Endothelial cell of umbilical vein (primary cell): ENCODE results near the gene TNS1. TPM values are rescaled to one million over a fixed set of nuclear protein-coding genes. Genes with fewer than 3 reads are reported as not detected.

Experiments
- BruUV-seq: library from RNA; stranded (reverse); fragments of 400-500 nt; replicated peaks from 2 replicates; lab custom pipeline; 2021; lab: Mats Ljungman, UMichigan
- CTCF ChIA-PET: fragments of 300-600, 350-600 bp; sonication (Branson Sonifier 250); formaldehyde crosslinking; loops from one replicate; lab custom pipeline; 2021; ENCODE audit warnings: antibody characterized with exemption, inconsistent platforms; lab: Charles Lee
- POLR2A ChIA-PET: fragments of 300-600, 350-600 bp; sonication (Branson Sonifier 250); formaldehyde crosslinking; loops from one replicate; lab custom pipeline; 2021; ENCODE audit warnings: antibody characterized with exemption, inconsistent platforms; lab: Charles Lee
- DNase-seq: peaks from one replicate; pipeline ENCODE4 v3.0.0-alpha.2; 2011; ENCODE audit warnings: low read depth, low spot score
- FAIRE-seq: peaks from 2 replicates; lab custom pipeline; 2011; peaks lifted over from hg19 to GRCh38; lab: Jason Lieb, UNC
- H2AFZ ChIP-seq: 2 replicates; pipeline ENCODE4 v1.6.0; 2012; ENCODE audit warnings: low read depth, low read length, control low read depth, inconsistent platforms
- H3K27ac ChIP-seq: 2 replicates; pipeline ENCODE4 v1.5.1; 2011; ENCODE audit warnings: low read depth, mild to moderate bottlenecking, control low read depth, low read length, moderate library complexity; ENCODE audit not compliant: insufficient read depth
- H3K27me3 ChIP-seq, 2 experiments: 2 replicates each; pipeline versions ENCODE4 v1.6.0 to v1.6.1; 2011; ENCODE audit warnings: low read length in 2 of 2, mixed read lengths in 1 of 2; ENCODE audit not compliant: control insufficient read depth in 2 of 2, insufficient read depth in 2 of 2
- H3K36me3 ChIP-seq, 2 experiments: 2 replicates in 1 of 2; 3 replicates in 1 of 2; pipeline ENCODE4 v1.5.1; 2011; ENCODE audit warnings: low read length in 2 of 2, mild to moderate bottlenecking in 1 of 2, moderate library complexity in 1 of 2; ENCODE audit not compliant: control insufficient read depth in 2 of 2, insufficient read depth in 2 of 2; ENCODE audit errors: extremely low read depth in 1 of 2
- H3K4me1 ChIP-seq: 3 replicates; pipeline ENCODE4 v1.5.1; 2011; ENCODE audit warnings: mild to moderate bottlenecking, low read length; ENCODE audit not compliant: control insufficient read depth, insufficient read depth; ENCODE audit errors: extremely low read depth
- H3K4me2 ChIP-seq: 2 replicates; pipeline ENCODE4 v1.6.1; 2011; ENCODE audit warnings: low read length, control low read depth, mixed read lengths; ENCODE audit not compliant: insufficient read depth
- H3K4me3 ChIP-seq, 3 experiments: fragments of 200-600 bp in 1 of 3; sonication (generic), shearing (Covaris generic) in 1 of 3; replicated peaks in 1 of 3; 2 replicates each; pipeline ENCODE4 v1.5.1; 2011 to 2016; ENCODE audit warnings: control low read depth in 3 of 3, low read length in 3 of 3, mild to moderate bottlenecking in 2 of 3, inconsistent platforms in 1 of 3, low read depth in 1 of 3, moderate library complexity in 1 of 3; ENCODE audit not compliant: insufficient read depth in 1 of 3
- H3K79me2 ChIP-seq: 2 replicates; pipeline ENCODE4 v1.6.0; 2012; ENCODE audit warnings: low read length, inconsistent platforms; ENCODE audit not compliant: control insufficient read depth, insufficient read depth
- H3K9ac ChIP-seq: replicated peaks from 2 replicates; pipeline ENCODE3; 2011; ENCODE audit warnings: low read length, control low read depth; ENCODE audit not compliant: insufficient read depth; ENCODE audit errors: extremely low read depth
- H3K9me1 ChIP-seq: replicated peaks from 3 replicates; pipeline ENCODE4 v1.6.0; 2011; ENCODE audit warnings: mild to moderate bottlenecking, low read length; ENCODE audit not compliant: control insufficient read depth, insufficient read depth; ENCODE audit errors: extremely low read depth
- H3K9me3 ChIP-seq: replicated peaks from 2 replicates; pipeline ENCODE4 v1.5.1; 2012; ENCODE audit warnings: low read length, inconsistent platforms; ENCODE audit not compliant: control insufficient read depth, insufficient read depth
- H4K20me1 ChIP-seq: replicated peaks from 2 replicates; pipeline ENCODE3; 2011; ENCODE audit warnings: mild to moderate bottlenecking, low read length; ENCODE audit not compliant: control insufficient read depth, insufficient read depth; ENCODE audit errors: extremely low read depth
- EZH2 ChIP-seq: IDR thresholded peaks from 2 replicates; pipeline ENCODE4 v1.6.1; 2012; ENCODE audit warnings: borderline replicate concordance, low read depth, mild to moderate bottlenecking, moderate library complexity, low read length, inconsistent platforms; ENCODE audit not compliant: severe bottlenecking
- FOS ChIP-seq: IDR thresholded peaks from 2 replicates; pipeline ENCODE4 v1.6.1; 2011; ENCODE audit warnings: mild to moderate bottlenecking, low read length, moderate library complexity, borderline replicate concordance; ENCODE audit not compliant: insufficient read depth
- GATA2 ChIP-seq: IDR thresholded peaks from 2 replicates; pipeline ENCODE4 v1.7.0; 2011; ENCODE audit warnings: low read depth, mild to moderate bottlenecking, moderate library complexity, mixed read lengths, low read length; ENCODE audit not compliant: insufficient read length, insufficient read depth
- JUN ChIP-seq: IDR thresholded peaks from 2 replicates; pipeline ENCODE4 v1.6.1; 2011; ENCODE audit warnings: borderline replicate concordance, low read depth; ENCODE audit not compliant: insufficient read length, insufficient read depth
- MAX ChIP-seq: IDR thresholded peaks from 2 replicates; pipeline ENCODE4 v1.6.1; 2011; ENCODE audit not compliant: insufficient read depth, insufficient read length
- MYC ChIP-seq: IDR thresholded peaks from one replicate; pipeline ENCODE4 v1.6.1; 2011; ENCODE audit warnings: mild to moderate bottlenecking, low read depth, low read length
- POLR2A ChIP-seq: IDR thresholded peaks from 2 replicates; pipeline ENCODE4 v1.6.1; 2012; ENCODE audit warnings: low read depth, mild to moderate bottlenecking, control low read depth, low read length
- POLR2AphosphoS5 ChIP-seq: IDR thresholded peaks from 2 replicates; pipeline ENCODE4 v1.6.1; 2012; ENCODE audit warnings: low read depth, mild to moderate bottlenecking, control low read depth, low read length, moderate library complexity; ENCODE audit not compliant: insufficient read depth
- dilution Hi-C: fragments of 300-500 bp; cut with MboI; formaldehyde crosslinking; loops from one replicate; pipeline ENCODE4 v1.15.0; 2019; ENCODE audit warnings: low sequenced_read_pairs; ENCODE audit not compliant: extremely low pct_ligation_motif_present
- intact Hi-C: fragments of 100-400 bp; cut with micrococcal nuclease; formaldehyde crosslinking; loops from one replicate; pipeline ENCODE4 v1.10.0; 2022
- polyA plus RNA-seq, 4 experiments: library from polyadenylated mRNA; depleted of rRNA in 3 of 4; stranded (reverse) in 3 of 4; unstranded in 1 of 4; fragments of >200 nt; gene quantifications; 2 replicates each; pipeline versions ENCODE4 v1.2.1 to v1.2.3, GENCODE V29; 2011 to 2012; ENCODE audit warnings: missing spikeins in 1 of 4
- total RNA-seq: library from RNA; stranded (reverse); gene quantifications from 2 replicates; pipeline ENCODE4 v1.2.3, GENCODE V29; 2021
- TF ChIP-seq, protein P1 (sequence below), 2 donors: IDR thresholded peaks; 1 replicate in 1 of 2; 2 replicates in 1 of 2; pipeline ENCODE4 v1.5.1; 2011; ENCODE audit warnings: low read length in 2 of 2, mild to moderate bottlenecking in 2 of 2, moderate library complexity in 2 of 2, control low read depth in 1 of 2, inconsistent platforms in 1 of 2, low read depth in 1 of 2; ENCODE audit not compliant: insufficient read depth in 1 of 2; ENCODE audit errors: extremely low read depth in 1 of 2

Gene TNS1
- total and polyA plus RNA-seq, 2 donors (not counting 3 experiments of a cell fraction or from before 2014, with no cell fraction given), result 11.0 to 52.1 TPM

DNA sequence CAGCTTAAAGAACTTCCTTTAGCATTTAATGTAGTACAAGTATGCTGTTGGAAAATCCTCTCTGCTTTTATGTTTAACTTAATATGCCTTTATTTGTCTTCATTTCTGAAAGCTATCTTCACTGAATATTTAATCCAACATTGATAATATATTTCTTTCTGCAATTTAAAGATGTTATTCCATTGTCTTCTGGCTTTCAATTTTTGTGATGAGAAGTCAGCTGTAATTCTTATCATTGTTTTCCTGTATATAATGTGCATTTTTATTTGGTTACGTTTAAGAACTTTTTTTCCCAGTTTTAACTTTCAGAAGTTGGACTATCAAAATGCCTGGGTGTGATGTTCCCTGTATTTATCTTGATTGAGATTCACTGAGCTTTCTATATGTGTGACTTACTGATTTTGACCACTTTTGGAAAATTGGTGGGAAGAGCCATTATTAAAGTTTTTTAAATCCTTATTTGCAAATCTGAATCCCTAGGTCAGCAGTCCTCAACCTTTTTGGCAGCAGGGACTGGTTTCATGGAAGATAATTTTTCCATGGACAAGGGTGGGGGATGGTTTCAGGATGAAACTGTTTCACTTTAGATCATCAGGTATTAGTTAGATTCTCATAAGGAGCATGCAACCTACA is 241.0 kb downstream of the TNS1 start:
- Histone ChIP-seq H3K4me2 (no peak overlapping the region), H3K27me3 (no peaks in the 10 kb centered on the region), H3K9me1 (no peaks in the 10 kb centered on the region), H3K4me1 (no peaks in the 10 kb centered on the region), H2AFZ (no peak overlapping the region), H3K9ac (no peak overlapping the region), H3K9me3 (no peaks in the 10 kb centered on the region), H3K4me3 (no peak overlapping the region), H3K79me2 (no peaks in the 10 kb centered on the region), H3K27ac (no peak overlapping the region), H3K36me3 (no peaks in the 10 kb centered on the region), H4K20me1 (no peaks in the 10 kb centered on the region)
- DNase-seq, result no peak
- CTCF ChIA-PET, result interaction anchor here (1.3 kb wide), 1 partner anchor 313 kb away, joined by 4 read pairs; no protein-coding TSS in a partner anchor
- dilution Hi-C loops, result no loop called here
- POLR2A ChIA-PET, result no interaction called here
- no peak for FAIRE-seq
- intact Hi-C loops, result no loop called here
- BruUV-seq, result no TSS peak
- TF ChIP-seq JUN, result no peak
- no peak for TF ChIP-seq MAX
- TF ChIP-seq, protein P1, sequence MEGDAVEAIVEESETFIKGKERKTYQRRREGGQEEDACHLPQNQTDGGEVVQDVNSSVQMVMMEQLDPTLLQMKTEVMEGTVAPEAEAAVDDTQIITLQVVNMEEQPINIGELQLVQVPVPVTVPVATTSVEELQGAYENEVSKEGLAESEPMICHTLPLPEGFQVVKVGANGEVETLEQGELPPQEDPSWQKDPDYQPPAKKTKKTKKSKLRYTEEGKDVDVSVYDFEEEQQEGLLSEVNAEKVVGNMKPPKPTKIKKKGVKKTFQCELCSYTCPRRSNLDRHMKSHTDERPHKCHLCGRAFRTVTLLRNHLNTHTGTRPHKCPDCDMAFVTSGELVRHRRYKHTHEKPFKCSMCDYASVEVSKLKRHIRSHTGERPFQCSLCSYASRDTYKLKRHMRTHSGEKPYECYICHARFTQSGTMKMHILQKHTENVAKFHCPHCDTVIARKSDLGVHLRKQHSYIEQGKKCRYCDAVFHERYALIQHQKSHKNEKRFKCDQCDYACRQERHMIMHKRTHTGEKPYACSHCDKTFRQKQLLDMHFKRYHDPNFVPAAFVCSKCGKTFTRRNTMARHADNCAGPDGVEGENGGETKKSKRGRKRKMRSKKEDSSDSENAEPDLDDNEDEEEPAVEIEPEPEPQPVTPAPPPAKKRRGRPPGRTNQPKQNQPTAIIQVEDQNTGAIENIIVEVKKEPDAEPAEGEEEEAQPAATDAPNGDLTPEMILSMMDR (IDR thresholded peaks at IDR 0.05; ENCODE audit: extremely low read depth in 1 of 2, insufficient read depth in 1 of 2, low read depth in 1 of 2, low read length in 2 of 2), result no peak
- no peak for TF ChIP-seq POLR2A
- TF ChIP-seq EZH2, result no peak
- TF ChIP-seq GATA2, result no peak
- TF ChIP-seq FOS, result no peak
- no peak for TF ChIP-seq POLR2AphosphoS5
- no peak for TF ChIP-seq MYC
